H1 (cell line): ENCODE data around the gene TACC2. TPM values are rescaled to one million over a fixed set of nuclear protein-coding genes. Genes with fewer than 3 reads are reported as not detected.

Experiments used
- GABPA ChIP-seq: IDR thresholded peaks from 2 replicates; pipeline ENCODE4 v1.6.1; 2011; ENCODE audit warnings: mild to moderate bottlenecking, low read length, moderate library complexity, borderline replicate concordance; ENCODE audit not compliant: insufficient read depth
- RBBP5 ChIP-seq: IDR thresholded peaks from 2 replicates; pipeline ENCODE4 v1.7.1; 2012; ENCODE audit warnings: low read depth, mild to moderate bottlenecking, inconsistent platforms, low read length, moderate library complexity, borderline replicate concordance
- SIX5 ChIP-seq: IDR thresholded peaks from 2 replicates; pipeline ENCODE4 v1.6.1; 2011; ENCODE audit warnings: mild to moderate bottlenecking, low read depth, low read length
- polyA plus RNA-seq, 7 experiments: library from polyadenylated mRNA; depleted of rRNA in 3 of 7; stranded (reverse) in 5 of 7; unstranded in 2 of 7; fragments of >200 nt in 5 of 7; fragments of 200-250 nt in 2 of 7; gene quantifications; 1 replicate in 5 of 7; 2 replicates in 1 of 7; 4 replicates in 1 of 7; pipeline versions ENCODE4 v1.2.1 to v1.2.3, GENCODE V29; 2011 to 2013; ENCODE audit warnings: missing spikeins in 2 of 7, mixed read lengths in 2 of 7
- total RNA-seq: library from RNA; stranded (reverse); fragmentation: NEBNext Ultra II Directional; extraction: Animal tissue kit (Norgen Biotek cat#: 25700); gene quantifications from 2 replicates; pipeline ENCODE4 v1.2.1, GENCODE V29; 2021

Gene TACC2
- total and polyA plus RNA-seq, 2 of the 8 experiments (the other 6 are each of a cell fraction or from before 2014, with no cell fraction given): 21.2 to 46.6 TPM

- TF ChIP-seq GABPA (no peak), SIX5 (no peak), RBBP5 (no peak)
Measured at GRCh38 chr10:121984463-121984862, 4.5 kb upstream of the TACC2 start (continued).
